ENCODE data around the gene CLDN15. TPM values are rescaled to one million over a fixed set of nuclear protein-coding genes. Genes with fewer than 3 reads are reported as not detected.

The CLDN15 gene
- total RNA-seq, 1 donor from 2014 or later = 6.4 TPM

- DNase-seq = no peak
These were observed 39.6 kb downstream of the CLDN15 start for GRCh38 chr7:101197991-101198390.

- no peak for DNase-seq
These were observed 41.7 kb downstream of the CLDN15 start for GRCh38 chr7:101195884-101196283.

- no peak for DNase-seq
These were observed 48.5 kb downstream of the CLDN15 start for GRCh38 chr7:101189109-101189508.

- DNase-seq = no peak
These were observed 50.7 kb downstream of the CLDN15 start for GRCh38 chr7:101186844-101187428.

GRCh38 chr7:101186194-101186593 is 51.4 kb downstream of the CLDN15 start:
- no peak for DNase-seq

- DNase-seq = peak; percentile 11
These were observed 52.3 kb downstream of the CLDN15 start for GRCh38 chr7:101185258-101185839.

Small RNA genes within 50 kb of the gene (small RNA-seq; reads per million reads assigned to genes)
- not detected for gene RNU6-1104P

Other genes starting within 250 kb of the CLDN15 start
- not detected for gene MUC17, start 217.7 kb downstream of the CLDN15 start, total RNA-seq
- 1.1 TPM for gene TRIM56, start 152.3 kb downstream of the CLDN15 start, total RNA-seq
- gene SERPINE1, start 110.7 kb downstream of the CLDN15 start, total RNA-seq = 0.78 TPM
- 93.4 TPM for gene AP1S1, start 83.3 kb downstream of the CLDN15 start, total RNA-seq
- 9.7 TPM for gene VGF, start 72.2 kb downstream of the CLDN15 start, total RNA-seq
- 1.2 TPM for gene NAT16, start 57.5 kb downstream of the CLDN15 start, total RNA-seq
- gene MOGAT3, start 36.8 kb downstream of the CLDN15 start, total RNA-seq = not detected
- gene PLOD3, start 20.2 kb downstream of the CLDN15 start, total RNA-seq = 10.5 TPM
- gene ZNHIT1, start 19.6 kb downstream of the CLDN15 start, total RNA-seq = 35.7 TPM
- gene FIS1, start 7.3 kb upstream of the CLDN15 start, total RNA-seq = 59.9 TPM
- 32.9 TPM for gene IFT22, start 84.0 kb upstream of the CLDN15 start, total RNA-seq
- gene COL26A1, start 125.1 kb upstream of the CLDN15 start, total RNA-seq = 3.4 TPM

All from occipital lobe (tissue), 3 donors.